Liver (tissue), 9 donors: ENCODE measurements around the gene NXPH3. TPM values are rescaled to one million over a fixed set of nuclear protein-coding genes. Genes with fewer than 3 reads are reported as not detected.

Experiments
- DNase-seq: peaks from one replicate; pipeline ENCODE4 v3.0.0-alpha.2; 2017; ENCODE audit warnings: low spot score
- H3K27ac ChIP-seq, 2 donors: one replicate each; pipeline ENCODE4 v1.7.0; 2013; ENCODE audit warnings: inconsistent platforms in 2 of 2, low read length in 2 of 2, control low read depth in 1 of 2, low read depth in 1 of 2, mild to moderate bottlenecking in 1 of 2
- H3K27me3 ChIP-seq, 4 donors: one replicate each; pipeline versions ENCODE4 v1.6.1 to v1.7.0; 2013; ENCODE audit warnings: low read length in 3 of 4, inconsistent platforms in 1 of 4, mild to moderate bottlenecking in 1 of 4, moderate library complexity in 1 of 4; ENCODE audit not compliant: control insufficient read depth in 4 of 4, insufficient read depth in 4 of 4
- H3K36me3 ChIP-seq, 4 donors: one replicate each; pipeline versions ENCODE4 v1.6.1 to v1.7.0; 2013; ENCODE audit warnings: low read length in 3 of 4, mild to moderate bottlenecking in 3 of 4, low read depth in 1 of 4, moderate library complexity in 1 of 4; ENCODE audit not compliant: control insufficient read depth in 4 of 4, insufficient read depth in 3 of 4
- H3K4me1 ChIP-seq, 4 donors: one replicate each; pipeline versions ENCODE4 v1.6.1 to v1.7.0; 2013; ENCODE audit warnings: low read length in 3 of 4, mild to moderate bottlenecking in 3 of 4, moderate library complexity in 1 of 4; ENCODE audit not compliant: control insufficient read depth in 4 of 4, insufficient read depth in 4 of 4
- H3K4me3 ChIP-seq, 3 donors: one replicate each; pipeline versions ENCODE4 v1.6.1 to v1.7.0; 2013; ENCODE audit warnings: low read length in 3 of 3, control low read depth in 1 of 3, low read depth in 1 of 3, mild to moderate bottlenecking in 1 of 3
- H3K9ac ChIP-seq, 2 donors: one replicate each; pipeline ENCODE4 v1.7.0; 2013; ENCODE audit warnings: low read length in 2 of 2, mild to moderate bottlenecking in 2 of 2, moderate library complexity in 2 of 2, control low read depth in 1 of 2, low read depth in 1 of 2
- H3K9me3 ChIP-seq, 4 donors: one replicate each; pipeline versions ENCODE4 v1.6.1 to v1.7.0; 2013; ENCODE audit warnings: low read length in 3 of 4; ENCODE audit not compliant: control insufficient read depth in 4 of 4
- EGR1 ChIP-seq, 2 donors: IDR thresholded peaks; 2 replicates each; pipeline ENCODE4 v1.6.1; 2016 to 2018; ENCODE audit warnings: antibody characterized with exemption in 2 of 2, low read depth in 2 of 2
- FOXA1 ChIP-seq: IDR thresholded peaks from 2 replicates; pipeline ENCODE4 v1.6.1; 2016; ENCODE audit warnings: antibody characterized with exemption
- FOXA2 ChIP-seq: IDR thresholded peaks from 2 replicates; pipeline ENCODE4 v1.6.1; 2016; ENCODE audit warnings: antibody characterized with exemption
- GABPA ChIP-seq, 2 donors: IDR thresholded peaks in 1 of 2; conservative IDR thresholded peaks in 1 of 2; 2 replicates each; pipeline ENCODE4 v1.6.1; 2016; ENCODE audit warnings: antibody characterized with exemption in 2 of 2, mild to moderate bottlenecking in 1 of 2, moderate library complexity in 1 of 2
- HNF4A ChIP-seq, 2 donors: conservative IDR thresholded peaks; 2 replicates each; pipeline ENCODE4 v1.6.1; 2016; ENCODE audit warnings: antibody characterized with exemption in 2 of 2, mild to moderate bottlenecking in 2 of 2
- HNF4G ChIP-seq: IDR thresholded peaks from 2 replicates; pipeline ENCODE4 v1.6.1; 2016; ENCODE audit warnings: antibody characterized with exemption
- JUND ChIP-seq, 2 donors: IDR thresholded peaks; 2 replicates each; pipeline ENCODE4 v1.6.1; 2016; ENCODE audit warnings: antibody characterized with exemption in 2 of 2
- NR2F2 ChIP-seq: IDR thresholded peaks from 2 replicates; pipeline ENCODE4 v1.6.1; 2016; ENCODE audit warnings: antibody characterized with exemption
- RAD21 ChIP-seq, 2 donors: IDR thresholded peaks; 2 replicates each; pipeline ENCODE4 v1.6.1; 2016; ENCODE audit warnings: antibody characterized with exemption in 2 of 2, mild to moderate bottlenecking in 2 of 2
- RXRA ChIP-seq, 2 donors: IDR thresholded peaks; 2 replicates each; pipeline ENCODE4 v1.6.1; 2017 to 2018; ENCODE audit warnings: antibody characterized with exemption in 2 of 2, mild to moderate bottlenecking in 1 of 2
- SP1 ChIP-seq: IDR thresholded peaks from 2 replicates; pipeline ENCODE4 v1.6.1; 2018; ENCODE audit warnings: antibody characterized with exemption, mild to moderate bottlenecking
- YY1 ChIP-seq: IDR thresholded peaks from 2 replicates; pipeline ENCODE4 v1.6.1; 2016; ENCODE audit warnings: antibody characterized with exemption, mild to moderate bottlenecking
- WGBS: extraction: QIAGEN DNeasy Blood & Tissue Kit; methylation state at CpG from one replicate; pipeline ENCODE4 v1.1.7; 2013; 5-methylcytosine and 5-hydroxymethylcytosine counted together
- polyA plus RNA-seq, 2 donors: library from polyadenylated mRNA; stranded (reverse) in 1 of 2; unstranded in 1 of 2; fragments of 200-250 nt in 1 of 2; fragments of >200 nt in 1 of 2; fragmentation: Nextera tagmentation in 1 of 2; extraction: Ambion mirVana in 1 of 2; gene quantifications; one replicate each; pipeline versions ENCODE4 v1.2.1 to v1.2.3, GENCODE V29; 2013 to 2015
- total RNA-seq, 2 donors: library from RNA; depleted of rRNA; stranded (reverse); fragments of >200 nt; gene quantifications; one replicate each; pipeline ENCODE4 v1.2.3, GENCODE V29; 2014
- TF ChIP-seq, protein P1 (sequence below): IDR thresholded peaks from 2 replicates; pipeline ENCODE4 v1.6.1; 2016; ENCODE audit warnings: antibody characterized with exemption
- TF ChIP-seq, protein P2 (sequence below): IDR thresholded peaks from 2 replicates; pipeline ENCODE4 v1.6.1; 2016; ENCODE audit warnings: antibody characterized with exemption, mild to moderate bottlenecking
- TF ChIP-seq, protein P3 (sequence below): IDR thresholded peaks from 2 replicates; pipeline ENCODE4 v1.6.1; 2016; ENCODE audit warnings: antibody characterized with exemption
- TF ChIP-seq, protein P4 (sequence below): fragments of 150-350 bp; IDR thresholded peaks from 2 replicates; pipeline ENCODE4 v1.5.1; 2017; ENCODE audit warnings: improper control_type of control experiment, low read depth, low read length; ENCODE audit not compliant: missing input control
- TF ChIP-seq, protein P5 (sequence below): IDR thresholded peaks from 2 replicates; pipeline ENCODE4 v1.6.1; 2016; ENCODE audit warnings: antibody characterized with exemption
- donor health status: healthy.
- donor health status: healthy.
- donor health status: healthy.
- donor health status: healthy.
- donor health status: healthy.

NXPH3 gene
- total and polyA plus RNA-seq, 4 donors = 0.17 to 0.22 TPM; not detected in 2

DNA sequence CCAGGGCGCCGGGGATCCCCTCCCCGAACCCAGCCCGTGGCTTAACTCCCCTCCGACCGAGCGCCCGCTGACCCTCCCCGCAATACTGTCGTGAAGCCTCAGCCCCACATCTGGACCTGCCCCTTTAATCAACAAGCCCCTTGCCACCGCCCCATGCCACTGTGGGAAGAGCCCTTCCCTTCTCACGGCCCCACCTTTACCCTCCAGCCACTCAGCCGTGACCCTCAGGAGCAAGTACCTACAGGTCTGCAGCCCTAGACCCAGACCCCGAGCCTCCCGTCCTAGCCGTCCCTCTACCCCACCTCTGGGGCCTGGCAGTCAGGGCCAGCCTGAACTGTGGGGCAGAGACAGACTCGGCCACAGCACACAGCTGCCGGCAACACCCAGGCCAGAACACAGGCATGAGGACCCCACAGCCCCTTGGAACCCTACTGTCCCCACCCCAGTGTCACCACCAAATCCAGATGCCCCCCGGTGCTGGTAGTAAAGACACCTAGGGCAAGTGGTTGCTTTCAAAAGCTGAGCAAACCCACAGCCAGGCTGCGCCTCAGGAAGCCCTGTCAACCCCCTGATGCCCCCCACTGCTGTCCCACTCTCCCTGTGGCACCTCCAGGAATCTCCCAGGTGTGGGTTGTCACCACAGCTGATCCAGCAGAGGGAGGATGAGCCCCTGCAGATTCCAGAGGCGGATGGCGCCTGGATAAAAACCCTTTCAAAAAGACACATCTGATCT, 1.4 kb downstream of the NXPH3 start:
- TF ChIP-seq, protein P1, sequence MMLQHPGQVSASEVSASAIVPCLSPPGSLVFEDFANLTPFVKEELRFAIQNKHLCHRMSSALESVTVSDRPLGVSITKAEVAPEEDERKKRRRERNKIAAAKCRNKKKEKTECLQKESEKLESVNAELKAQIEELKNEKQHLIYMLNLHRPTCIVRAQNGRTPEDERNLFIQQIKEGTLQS = no peak
- TF ChIP-seq, protein P2, sequence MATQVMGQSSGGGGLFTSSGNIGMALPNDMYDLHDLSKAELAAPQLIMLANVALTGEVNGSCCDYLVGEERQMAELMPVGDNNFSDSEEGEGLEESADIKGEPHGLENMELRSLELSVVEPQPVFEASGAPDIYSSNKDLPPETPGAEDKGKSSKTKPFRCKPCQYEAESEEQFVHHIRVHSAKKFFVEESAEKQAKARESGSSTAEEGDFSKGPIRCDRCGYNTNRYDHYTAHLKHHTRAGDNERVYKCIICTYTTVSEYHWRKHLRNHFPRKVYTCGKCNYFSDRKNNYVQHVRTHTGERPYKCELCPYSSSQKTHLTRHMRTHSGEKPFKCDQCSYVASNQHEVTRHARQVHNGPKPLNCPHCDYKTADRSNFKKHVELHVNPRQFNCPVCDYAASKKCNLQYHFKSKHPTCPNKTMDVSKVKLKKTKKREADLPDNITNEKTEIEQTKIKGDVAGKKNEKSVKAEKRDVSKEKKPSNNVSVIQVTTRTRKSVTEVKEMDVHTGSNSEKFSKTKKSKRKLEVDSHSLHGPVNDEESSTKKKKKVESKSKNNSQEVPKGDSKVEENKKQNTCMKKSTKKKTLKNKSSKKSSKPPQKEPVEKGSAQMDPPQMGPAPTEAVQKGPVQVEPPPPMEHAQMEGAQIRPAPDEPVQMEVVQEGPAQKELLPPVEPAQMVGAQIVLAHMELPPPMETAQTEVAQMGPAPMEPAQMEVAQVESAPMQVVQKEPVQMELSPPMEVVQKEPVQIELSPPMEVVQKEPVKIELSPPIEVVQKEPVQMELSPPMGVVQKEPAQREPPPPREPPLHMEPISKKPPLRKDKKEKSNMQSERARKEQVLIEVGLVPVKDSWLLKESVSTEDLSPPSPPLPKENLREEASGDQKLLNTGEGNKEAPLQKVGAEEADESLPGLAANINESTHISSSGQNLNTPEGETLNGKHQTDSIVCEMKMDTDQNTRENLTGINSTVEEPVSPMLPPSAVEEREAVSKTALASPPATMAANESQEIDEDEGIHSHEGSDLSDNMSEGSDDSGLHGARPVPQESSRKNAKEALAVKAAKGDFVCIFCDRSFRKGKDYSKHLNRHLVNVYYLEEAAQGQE = no peak
- TF ChIP-seq, protein P3, sequence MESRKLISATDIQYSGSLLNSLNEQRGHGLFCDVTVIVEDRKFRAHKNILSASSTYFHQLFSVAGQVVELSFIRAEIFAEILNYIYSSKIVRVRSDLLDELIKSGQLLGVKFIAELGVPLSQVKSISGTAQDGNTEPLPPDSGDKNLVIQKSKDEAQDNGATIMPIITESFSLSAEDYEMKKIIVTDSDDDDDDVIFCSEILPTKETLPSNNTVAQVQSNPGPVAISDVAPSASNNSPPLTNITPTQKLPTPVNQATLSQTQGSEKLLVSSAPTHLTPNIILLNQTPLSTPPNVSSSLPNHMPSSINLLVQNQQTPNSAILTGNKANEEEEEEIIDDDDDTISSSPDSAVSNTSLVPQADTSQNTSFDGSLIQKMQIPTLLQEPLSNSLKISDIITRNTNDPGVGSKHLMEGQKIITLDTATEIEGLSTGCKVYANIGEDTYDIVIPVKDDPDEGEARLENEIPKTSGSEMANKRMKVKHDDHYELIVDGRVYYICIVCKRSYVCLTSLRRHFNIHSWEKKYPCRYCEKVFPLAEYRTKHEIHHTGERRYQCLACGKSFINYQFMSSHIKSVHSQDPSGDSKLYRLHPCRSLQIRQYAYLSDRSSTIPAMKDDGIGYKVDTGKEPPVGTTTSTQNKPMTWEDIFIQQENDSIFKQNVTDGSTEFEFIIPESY = no peak
- TF ChIP-seq GABPA (IDR thresholded peaks at IDR 0.05 in 1 of 2, conservative IDR thresholded peaks at IDR 0.05 in 1 of 2) (no peak), HNF4A (conservative IDR thresholded peaks at IDR 0.05) (no peak), EGR1 (IDR thresholded peaks at IDR 0.05; ENCODE audit: low read depth in 2 of 2) (no peak), YY1 (no peak), FOXA2 (no peak), RAD21 (IDR thresholded peaks at IDR 0.05) (no peak), NR2F2 (no peak), HNF4G (no peak), FOXA1 (no peak), SP1 (no peak)
- TF ChIP-seq, protein P4, sequence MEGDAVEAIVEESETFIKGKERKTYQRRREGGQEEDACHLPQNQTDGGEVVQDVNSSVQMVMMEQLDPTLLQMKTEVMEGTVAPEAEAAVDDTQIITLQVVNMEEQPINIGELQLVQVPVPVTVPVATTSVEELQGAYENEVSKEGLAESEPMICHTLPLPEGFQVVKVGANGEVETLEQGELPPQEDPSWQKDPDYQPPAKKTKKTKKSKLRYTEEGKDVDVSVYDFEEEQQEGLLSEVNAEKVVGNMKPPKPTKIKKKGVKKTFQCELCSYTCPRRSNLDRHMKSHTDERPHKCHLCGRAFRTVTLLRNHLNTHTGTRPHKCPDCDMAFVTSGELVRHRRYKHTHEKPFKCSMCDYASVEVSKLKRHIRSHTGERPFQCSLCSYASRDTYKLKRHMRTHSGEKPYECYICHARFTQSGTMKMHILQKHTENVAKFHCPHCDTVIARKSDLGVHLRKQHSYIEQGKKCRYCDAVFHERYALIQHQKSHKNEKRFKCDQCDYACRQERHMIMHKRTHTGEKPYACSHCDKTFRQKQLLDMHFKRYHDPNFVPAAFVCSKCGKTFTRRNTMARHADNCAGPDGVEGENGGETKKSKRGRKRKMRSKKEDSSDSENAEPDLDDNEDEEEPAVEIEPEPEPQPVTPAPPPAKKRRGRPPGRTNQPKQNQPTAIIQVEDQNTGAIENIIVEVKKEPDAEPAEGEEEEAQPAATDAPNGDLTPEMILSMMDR = no peak
- TF ChIP-seq, protein P5, sequence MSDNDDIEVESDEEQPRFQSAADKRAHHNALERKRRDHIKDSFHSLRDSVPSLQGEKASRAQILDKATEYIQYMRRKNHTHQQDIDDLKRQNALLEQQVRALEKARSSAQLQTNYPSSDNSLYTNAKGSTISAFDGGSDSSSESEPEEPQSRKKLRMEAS = no peak
- no peak for DNase-seq
- H3K27me3 ChIP-seq = peaks cover 0 to 5% (median 2%) of the 10 kb centered on the region in 4 donors
- H3K4me3 ChIP-seq = peak overlapping the region in 1 of 3 donors; percentile 48
- 22% methylated on average over 22 of the region's 22 CpGs for WGBS
- H3K4me1 ChIP-seq = peaks cover 8 to 18% (median 12%) of the 10 kb centered on the region in 4 donors
- no peak overlapping the region for H3K27ac ChIP-seq
- H3K9me3 ChIP-seq = no peaks in the 10 kb centered on the region
- no peak overlapping the region for H3K9ac ChIP-seq
- no peaks in the 10 kb centered on the region for H3K36me3 ChIP-seq

DNA sequence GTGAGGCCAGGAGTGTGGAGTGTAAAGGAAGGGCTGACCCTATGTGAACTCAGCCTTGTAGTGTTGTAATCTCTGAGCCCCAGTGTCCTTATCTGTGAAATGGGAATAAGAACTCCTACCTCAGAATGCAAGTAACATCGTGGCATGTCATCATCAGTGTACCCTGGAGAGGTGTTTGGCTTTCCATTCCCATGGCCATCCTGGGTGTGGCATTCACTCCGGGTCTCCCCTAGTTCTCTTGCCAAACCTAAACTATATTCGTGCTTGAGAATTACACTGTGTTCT, 1.9 kb downstream of the NXPH3 start:
- DNase-seq = no peak
- TF ChIP-seq RXRA (IDR thresholded peaks at IDR 0.05) (peak in 1 of 2 donors; percentile 18), JUND (IDR thresholded peaks at IDR 0.05) (no peak)
- 49% methylated on average over 3 of the region's 3 CpGs for WGBS
- H3K9me3 ChIP-seq = no peaks in the 10 kb centered on the region
- peaks cover 8 to 18% (median 12%) of the 10 kb centered on the region in 4 donors for H3K4me1 ChIP-seq
- H3K27ac ChIP-seq = no peak overlapping the region
- no peak overlapping the region for H3K9ac ChIP-seq
- H3K4me3 ChIP-seq = no peak overlapping the region
- H3K27me3 ChIP-seq = peaks cover 0 to 5% (median 2%) of the 10 kb centered on the region in 4 donors
- no peaks in the 10 kb centered on the region for H3K36me3 ChIP-seq
